CD14-positive monocyte (primary cell): ENCODE results near the gene ZMYM5. TPM values are rescaled to one million over a fixed set of nuclear protein-coding genes. Genes with fewer than 3 reads are reported as not detected.
"Not testable (repeated sequence)": the region's sequence is repeated elsewhere in the genome, so short reads cannot be mapped to it uniquely, and the experiment has no call there.

Experiments used
- DNase-seq, 3 donors: peaks; one replicate each; pipeline ENCODE4 v3.0.0-alpha.2; 2011 to 2022
- H2AFZ ChIP-seq: 2 replicates; pipeline ENCODE4 v1.6.0; 2012; ENCODE audit warnings: mild to moderate bottlenecking, low read depth, low read length, inconsistent platforms; ENCODE audit not compliant: insufficient read depth, poor library complexity, severe bottlenecking
- H3K27ac ChIP-seq, 2 donors: 1 replicate in 1 of 2; 2 replicates in 1 of 2; pipeline ENCODE4 v1.5.1; 2012 to 2013; ENCODE audit warnings: low read length in 2 of 2, control low read depth in 1 of 2, inconsistent platforms in 1 of 2, low read depth in 1 of 2, mild to moderate bottlenecking in 1 of 2
- H3K27me3 ChIP-seq, 2 donors: one replicate each; pipeline versions ENCODE4 v1.6.0 to v1.6.1; 2011 to 2013; ENCODE audit warnings: low read length in 2 of 2; ENCODE audit not compliant: control insufficient read depth in 2 of 2, insufficient read depth in 2 of 2
- H3K36me3 ChIP-seq, 2 donors: replicated peaks in 1 of 2; 1 replicate in 1 of 2; 2 replicates in 1 of 2; pipeline versions ENCODE4 v1.5.1 to v1.6.1; 2012 to 2013; ENCODE audit warnings: low read length in 2 of 2, control low read depth in 1 of 2, inconsistent platforms in 1 of 2, mild to moderate bottlenecking in 1 of 2; ENCODE audit not compliant: insufficient read depth in 2 of 2, control insufficient read depth in 1 of 2
- H3K4me1 ChIP-seq, 2 donors: 1 replicate in 1 of 2; 2 replicates in 1 of 2; pipeline versions ENCODE4 v1.5.1 to v1.6.1; 2012 to 2013; ENCODE audit warnings: low read length in 2 of 2, control low read depth in 1 of 2, inconsistent platforms in 1 of 2, mild to moderate bottlenecking in 1 of 2, moderate library complexity in 1 of 2; ENCODE audit not compliant: insufficient read depth in 2 of 2, control insufficient read depth in 1 of 2
- H3K4me2 ChIP-seq: replicated peaks from 2 replicates; pipeline ENCODE3; 2012; ENCODE audit warnings: low read length, moderate library complexity, mild to moderate bottlenecking; ENCODE audit not compliant: poor library complexity, severe bottlenecking; ENCODE audit errors: extremely low read depth
- H3K4me3 ChIP-seq, 3 experiments: fragments of 200-600 bp in 1 of 3; sonication (generic) in 1 of 3; replicated peaks in 1 of 3; 1 replicate in 2 of 3; 2 replicates in 1 of 3; pipeline ENCODE4 v1.5.1; 2011 to 2013; ENCODE audit warnings: low read length in 3 of 3, mild to moderate bottlenecking in 3 of 3, control low read depth in 2 of 3, low read depth in 2 of 3, inconsistent platforms in 1 of 3, moderate library complexity in 1 of 3
- H3K79me2 ChIP-seq: 2 replicates; pipeline ENCODE4 v1.6.0; 2012; ENCODE audit warnings: mild to moderate bottlenecking, control low read depth, inconsistent platforms, low read length, moderate library complexity; ENCODE audit not compliant: insufficient read depth
- H3K9ac ChIP-seq: 2 replicates; pipeline ENCODE4 v1.6.0; 2017; ENCODE audit warnings: low read length, mild to moderate bottlenecking; ENCODE audit not compliant: insufficient read depth, poor library complexity, severe bottlenecking
- H3K9me3 ChIP-seq, 2 donors: replicated peaks in 1 of 2; 1 replicate in 1 of 2; 2 replicates in 1 of 2; pipeline versions ENCODE4 v1.5.1 to v1.6.1; 2012 to 2013; ENCODE audit warnings: low read length in 2 of 2, control low read depth in 1 of 2; ENCODE audit not compliant: control insufficient read depth in 1 of 2, insufficient read depth in 1 of 2
- H4K20me1 ChIP-seq: 2 replicates; pipeline ENCODE4 v1.6.0; 2012; ENCODE audit warnings: mild to moderate bottlenecking, low read length, control low read depth, moderate library complexity; ENCODE audit not compliant: insufficient read depth
- H3K27ac Mint-ChIP-seq, 7 donors: one replicate each; pipeline ENCODE4 v1.8.0; 2020; ENCODE audit warnings: mild to moderate bottlenecking in 7 of 7, mixed read lengths in 7 of 7, moderate library complexity in 6 of 7, inconsistent platforms in 2 of 7
- H3K27me3 Mint-ChIP-seq, 3 donors: one replicate each; pipeline ENCODE4 v1.8.0; 2021 to 2022; ENCODE audit warnings: low read depth in 3 of 3, mild to moderate bottlenecking in 3 of 3, mixed read lengths in 3 of 3, moderate library complexity in 3 of 3, inconsistent platforms in 1 of 3
- H3K36me3 Mint-ChIP-seq, 2 donors: one replicate each; pipeline ENCODE4 v1.8.0; 2020; ENCODE audit warnings: mixed read lengths in 2 of 2, inconsistent platforms in 1 of 2, mild to moderate bottlenecking in 1 of 2
- H3K4me1 Mint-ChIP-seq: one replicate; pipeline ENCODE4 v1.8.0; 2020; ENCODE audit warnings: mild to moderate bottlenecking, mixed read lengths
- H3K4me3 Mint-ChIP-seq, 2 donors: one replicate each; pipeline ENCODE4 v1.8.0; 2020; ENCODE audit warnings: mild to moderate bottlenecking in 2 of 2, mixed read lengths in 2 of 2, moderate library complexity in 1 of 2
- H3K9me3 Mint-ChIP-seq, 7 donors: one replicate each; pipeline ENCODE4 v1.8.0; 2020 to 2022; ENCODE audit warnings: mixed read lengths in 7 of 7, mild to moderate bottlenecking in 6 of 7, moderate library complexity in 6 of 7, inconsistent platforms in 2 of 7
- WGBS: methylation state at CpG from one replicate; pipeline ENCODE4 v1.1.5; 2013; ENCODE audit warnings: missing lambda C conversion rate; ENCODE audit not compliant: insufficient coverage; 5-methylcytosine and 5-hydroxymethylcytosine counted together
- intact Hi-C, 2 donors: fragments of 100-400 bp; cut with micrococcal nuclease; formaldehyde crosslinking; loops; one replicate each; pipeline versions ENCODE4 v1.15.0 to v1.15.1; 2023
- polyA plus RNA-seq, 3 donors: library from polyadenylated mRNA; depleted of rRNA in 1 of 3; unstranded in 2 of 3; stranded (reverse) in 1 of 3; fragments of 300-500 nt in 2 of 3; fragments of >200 nt in 1 of 3; fragmentation: Illumina TruSeq in 2 of 3; gene quantifications; 1 replicate in 2 of 3; 2 replicates in 1 of 3; pipeline ENCODE4 v1.2.3, GENCODE V29; 2012 to 2021
- TF ChIP-seq, protein P1 (sequence below): fragments of 200-600 bp; IDR thresholded peaks from one replicate; pipeline ENCODE4 v1.8.0; 2022; ENCODE audit warnings: antibody characterized with exemption, mild to moderate bottlenecking

Gene ZMYM5
- polyA plus RNA-seq, 3 donors: 11.1 to 13.2 (median 11.1) TPM

DNA sequence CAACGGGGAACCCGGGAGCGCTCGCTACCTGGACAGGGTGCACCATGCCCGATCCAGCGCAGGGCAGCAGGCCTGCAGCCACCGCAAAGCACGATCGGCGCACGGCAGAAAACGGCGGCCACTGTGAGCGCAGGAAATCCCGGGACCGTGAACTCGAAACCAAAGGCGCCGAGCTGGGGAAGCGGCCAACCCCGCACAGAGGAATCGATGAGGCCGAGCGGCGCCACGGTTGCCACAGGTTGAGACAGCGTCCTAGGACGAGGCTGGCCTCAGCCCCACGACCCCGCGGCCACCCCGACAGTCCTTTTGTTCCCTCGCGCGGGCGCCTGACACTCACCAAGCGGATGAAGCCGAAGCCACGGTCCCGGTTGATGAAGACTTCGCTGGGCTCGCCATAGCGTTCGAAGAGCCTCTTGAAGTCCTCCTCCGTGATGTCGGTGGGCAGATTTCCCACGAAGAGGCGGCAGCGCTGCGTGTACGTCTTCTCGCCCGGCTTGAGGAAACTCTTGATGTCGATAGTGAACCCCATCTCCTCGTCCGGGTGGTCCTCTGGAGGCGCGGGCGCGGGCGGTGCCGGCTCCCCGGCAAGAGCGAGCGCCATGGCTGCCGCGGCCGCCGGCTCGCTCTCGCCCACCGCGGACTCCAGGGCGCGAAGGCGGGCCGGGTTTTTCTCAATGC is 81.3 kb downstream of the ZMYM5 start:
- TF ChIP-seq, protein P1, sequence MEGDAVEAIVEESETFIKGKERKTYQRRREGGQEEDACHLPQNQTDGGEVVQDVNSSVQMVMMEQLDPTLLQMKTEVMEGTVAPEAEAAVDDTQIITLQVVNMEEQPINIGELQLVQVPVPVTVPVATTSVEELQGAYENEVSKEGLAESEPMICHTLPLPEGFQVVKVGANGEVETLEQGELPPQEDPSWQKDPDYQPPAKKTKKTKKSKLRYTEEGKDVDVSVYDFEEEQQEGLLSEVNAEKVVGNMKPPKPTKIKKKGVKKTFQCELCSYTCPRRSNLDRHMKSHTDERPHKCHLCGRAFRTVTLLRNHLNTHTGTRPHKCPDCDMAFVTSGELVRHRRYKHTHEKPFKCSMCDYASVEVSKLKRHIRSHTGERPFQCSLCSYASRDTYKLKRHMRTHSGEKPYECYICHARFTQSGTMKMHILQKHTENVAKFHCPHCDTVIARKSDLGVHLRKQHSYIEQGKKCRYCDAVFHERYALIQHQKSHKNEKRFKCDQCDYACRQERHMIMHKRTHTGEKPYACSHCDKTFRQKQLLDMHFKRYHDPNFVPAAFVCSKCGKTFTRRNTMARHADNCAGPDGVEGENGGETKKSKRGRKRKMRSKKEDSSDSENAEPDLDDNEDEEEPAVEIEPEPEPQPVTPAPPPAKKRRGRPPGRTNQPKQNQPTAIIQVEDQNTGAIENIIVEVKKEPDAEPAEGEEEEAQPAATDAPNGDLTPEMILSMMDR: no peak
- Mint-ChIP-seq H3K36me3 (no peaks in the 10 kb centered on the region), H3K27ac (peak overlapping the region; percentile 95 to 98 (median 98)), H3K9me3 (no peaks in the 10 kb centered on the region), H3K27me3 (peaks cover 0 to 2% (median 2%) of the 10 kb centered on the region in 3 donors), H3K4me1 (peaks cover 6% of the 10 kb centered on the region), H3K4me3 (peak overlapping the region; percentile 94 to 97)
- Histone ChIP-seq H3K4me3 (peak overlapping the region; percentile 97 to 99 (median 98)), H3K36me3 (no peaks in the 10 kb centered on the region), H3K9me3 (no peaks in the 10 kb centered on the region), H4K20me1 (peaks cover 22% of the 10 kb centered on the region), H3K79me2 (peaks cover 33% of the 10 kb centered on the region), H3K4me2 (peak overlapping the region; percentile 86), H3K9ac (peak overlapping the region; percentile 98), H3K27ac (peak overlapping the region; percentile 98), H3K4me1 (peaks cover 12 to 16% of the 10 kb centered on the region in 2 donors), H2AFZ (peak overlapping the region; percentile 89), H3K27me3 (no peaks in the 10 kb centered on the region)
- WGBS: under 1% methylated on average over 77 of the region's 77 CpGs
- peak; percentile 26 to 62 (median 41) for DNase-seq
- intact Hi-C loops: loop anchor here (5.0 kb wide), 3 partner anchors 80 to 175 kb away; partner anchors contain the start of genes ZMYM5 (in 2 of the 2), MPHOSPH8 (in 1 of the 2) and ZMYM2 (in 1 of the 2)

DNA sequence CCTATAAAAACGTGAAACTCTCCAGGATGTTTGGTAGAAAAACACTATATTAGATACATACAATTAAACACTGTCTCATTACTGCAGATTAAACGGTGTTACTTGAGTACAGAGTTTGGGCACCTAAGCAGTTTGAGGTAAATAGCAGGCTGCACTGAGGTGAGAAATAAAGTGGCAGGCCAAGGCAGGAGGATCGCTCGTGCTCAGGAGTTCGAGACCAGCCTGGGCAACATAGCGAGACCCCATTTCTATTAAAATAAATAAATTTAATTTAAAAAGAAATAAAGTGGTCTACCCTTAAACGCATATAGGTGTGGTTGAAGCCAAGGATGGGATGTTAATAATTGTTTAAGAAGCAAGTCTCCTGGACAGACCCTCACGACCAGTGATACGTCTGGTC is 81.9 kb downstream of the ZMYM5 start:
- H3K9ac ChIP-seq: peak overlapping the region; percentile 98
- Mint-ChIP-seq H3K27ac (peak overlapping the region in 5 of 7 donors; percentile 79 to 98 (median 97)), H3K4me3 (peak overlapping the region; percentile 94 to 97), H3K36me3 (no peaks in the 10 kb centered on the region), H3K9me3 (no peaks in the 10 kb centered on the region), H3K4me1 (peaks cover 6% of the 10 kb centered on the region), H3K27me3 (peaks cover 0 to 2% (median 2%) of the 10 kb centered on the region in 3 donors)
- H4K20me1 ChIP-seq: peaks cover 29% of the 10 kb centered on the region
- DNase-seq: no peak
- TF ChIP-seq, protein P1: no peak
- peak overlapping the region; percentile 89 for H2AFZ ChIP-seq
- peak overlapping the region; percentile 86 for H3K4me2 ChIP-seq
- H3K4me1 ChIP-seq: peaks cover 12 to 16% of the 10 kb centered on the region in 2 donors
- H3K27me3 ChIP-seq: no peaks in the 10 kb centered on the region
- H3K36me3 ChIP-seq: no peaks in the 10 kb centered on the region
- H3K9me3 ChIP-seq: no peaks in the 10 kb centered on the region
- H3K79me2 ChIP-seq: peaks cover 39% of the 10 kb centered on the region
- WGBS: 0% methylated on average over 2 of the region's 9 CpGs
- H3K27ac ChIP-seq: peak overlapping the region; percentile 98
- peak overlapping the region; percentile 97 to 99 (median 98) for H3K4me3 ChIP-seq
- intact Hi-C loops: loop anchor here (5.0 kb wide), 3 partner anchors 81 to 176 kb away; partner anchors contain the start of genes ZMYM5 (in 2 of the 2), MPHOSPH8 (in 1 of the 2) and ZMYM2 (in 1 of the 2)

DNA sequence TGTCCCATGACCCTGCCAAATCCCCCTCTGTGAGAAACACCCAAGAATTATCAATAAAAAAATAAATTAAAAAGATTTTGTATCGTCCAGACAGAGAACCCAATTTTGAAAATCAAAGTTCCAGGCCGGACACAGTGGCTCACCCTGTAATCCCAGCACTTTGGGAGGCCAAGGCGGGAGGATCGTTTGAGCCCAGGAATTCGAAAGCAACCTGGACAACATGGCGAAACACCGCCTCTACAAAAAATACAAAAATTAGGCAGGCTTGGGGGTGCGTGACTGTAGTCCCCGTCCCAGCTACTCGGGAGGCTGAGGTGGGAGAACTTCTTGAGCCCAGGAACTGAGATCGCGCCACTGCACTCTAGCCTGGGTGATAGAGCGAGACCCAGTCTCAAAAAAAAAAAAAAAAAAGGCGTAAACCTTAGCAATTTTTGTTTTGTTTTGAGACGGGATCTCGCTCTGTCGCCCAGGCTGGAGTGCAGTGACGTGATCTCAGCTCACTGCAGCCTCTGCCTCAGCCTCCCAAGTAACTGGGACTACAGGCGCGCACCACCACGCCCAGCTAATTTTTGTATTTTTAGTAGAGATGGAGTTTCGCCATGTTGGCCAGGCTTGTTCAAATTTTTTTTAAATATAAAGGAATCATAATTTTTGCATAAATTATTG is 82.6 kb downstream of the ZMYM5 start:
- peaks cover 46% of the 10 kb centered on the region for H3K79me2 ChIP-seq
- H3K4me1 Mint-ChIP-seq: peaks cover 12% of the 10 kb centered on the region
- peak overlapping the region in 1 of 2 donors; percentile 98 for H3K27ac ChIP-seq
- peaks cover 35% of the 10 kb centered on the region for H4K20me1 ChIP-seq
- DNase-seq, H2AFZ ChIP-seq, H3K36me3 ChIP-seq, H3K9me3 ChIP-seq, H3K36me3 Mint-ChIP-seq, H3K27me3 Mint-ChIP-seq, H3K27me3 ChIP-seq, H3K9me3 Mint-ChIP-seq, H3K9ac ChIP-seq: not testable (repeated sequence)
- H3K4me2 ChIP-seq: peak overlapping the region; percentile 86
- 96% methylated on average over 17 of the region's 22 CpGs for WGBS
- H3K4me3 Mint-ChIP-seq: peak overlapping the region; percentile 39 to 62
- peak overlapping the region in 1 of 7 donors; percentile 70 for H3K27ac Mint-ChIP-seq
- H3K4me1 ChIP-seq: peaks cover 12 to 16% of the 10 kb centered on the region in 2 donors
- intact Hi-C loops: loop anchor here (5.0 kb wide), 3 partner anchors 81 to 176 kb away; partner anchors contain the start of genes ZMYM5 (in 2 of the 2), MPHOSPH8 (in 1 of the 2) and ZMYM2 (in 1 of the 2)
- peak overlapping the region in 2 of 3 experiments; percentile 98 to 99 for H3K4me3 ChIP-seq
